OCI-LY1 (cell line): ENCODE measurements around the gene NR3C1.
A peak's percentile ranks its signal among the peaks of the same experiment; 100 is the strongest.

Experiments used
- H2AFZ ChIP-seq: fragments of 200-600 bp; sonication (generic), shearing (Covaris generic); 2 replicates; pipeline ENCODE4 v1.6.0; 2014; ENCODE audit warnings: antibody characterized with exemption, mild to moderate bottlenecking, low read length
- H3F3A ChIP-seq: fragments of 200-600 bp; sonication (generic), shearing (Covaris generic); 2 replicates; pipeline ENCODE4 v1.6.0; 2014; ENCODE audit warnings: mild to moderate bottlenecking, antibody characterized with exemption, low read length, moderate library complexity; ENCODE audit not compliant: insufficient read depth
- H3K27ac ChIP-seq: fragments of 200-600 bp; sonication (generic); 2 replicates; pipeline ENCODE4 v1.5.1; 2014; ENCODE audit warnings: low read length, mixed run types, mild to moderate bottlenecking, low read depth; ENCODE audit not compliant: poor library complexity, severe bottlenecking
- H3K27me3 ChIP-seq: fragments of 200-600 bp; sonication (generic); 2 replicates; pipeline ENCODE4 v1.6.0; 2014; ENCODE audit warnings: antibody characterized with exemption, mild to moderate bottlenecking, low read length, moderate library complexity; ENCODE audit not compliant: insufficient read depth
- H3K36me3 ChIP-seq: fragments of 200-600 bp; sonication (generic); 2 replicates; pipeline ENCODE4 v1.6.1; 2014; ENCODE audit warnings: mild to moderate bottlenecking, antibody characterized with exemption, low read length, moderate library complexity, mixed read lengths; ENCODE audit not compliant: insufficient read depth
- H3K4me1 ChIP-seq: fragments of 200-600 bp; sonication (generic); 2 replicates; pipeline ENCODE4 v1.5.1; 2014; ENCODE audit warnings: mild to moderate bottlenecking, low read length, moderate library complexity; ENCODE audit not compliant: insufficient read depth, severe bottlenecking
- H3K4me2 ChIP-seq: fragments of 200-600 bp; sonication (generic), shearing (Covaris generic); 2 replicates; pipeline ENCODE4 v1.6.1; 2014; ENCODE audit warnings: low read length
- H3K4me3 ChIP-seq: fragments of 200-600 bp; sonication (generic); 2 replicates; pipeline ENCODE4 v1.5.1; 2014; ENCODE audit warnings: low read length, low read depth, mild to moderate bottlenecking, mixed read lengths; ENCODE audit not compliant: poor library complexity, severe bottlenecking
- H3K79me2 ChIP-seq: fragments of 200-600 bp; shearing (Covaris generic); 2 replicates; pipeline ENCODE4 v1.6.1; 2016; ENCODE audit warnings: mixed run types, low read length, mixed read lengths; ENCODE audit not compliant: insufficient read depth
- H3K9ac ChIP-seq: fragments of 200-600 bp; sonication (generic), shearing (Covaris generic); 2 replicates; pipeline ENCODE4 v1.6.1; 2014; ENCODE audit warnings: mild to moderate bottlenecking, low read length, mixed read lengths
- H3K9me2 ChIP-seq: fragments of 200-600 bp; sonication (generic), shearing (Covaris generic); 2 replicates; pipeline ENCODE4 v1.6.1; 2014; ENCODE audit warnings: low read depth, mild to moderate bottlenecking, low read length, mixed read lengths
- H3K9me3 ChIP-seq: fragments of 200-600 bp; shearing (Covaris generic); 2 replicates; pipeline ENCODE4 v1.6.1; 2014; ENCODE audit warnings: low read length, mixed read lengths
- H4K20me1 ChIP-seq: fragments of 200-600 bp; sonication (generic), shearing (Covaris generic); 2 replicates; pipeline ENCODE4 v1.6.0; 2016; ENCODE audit warnings: mild to moderate bottlenecking, low read length; ENCODE audit not compliant: insufficient read depth
- CTCF ChIP-seq: fragments of 200-600 bp; sonication (generic), shearing (Covaris generic); IDR thresholded peaks from 2 replicates; pipeline ENCODE4 v1.5.1; 2017; ENCODE audit warnings: mild to moderate bottlenecking, antibody characterized with exemption, low read length, moderate library complexity, mixed read lengths
- EZH2 ChIP-seq: fragments of 200-600 bp; sonication (generic), shearing (Covaris generic); IDR thresholded peaks from 2 replicates; pipeline ENCODE4 v1.8.0; 2017; ENCODE audit warnings: borderline replicate concordance, mixed run types, mild to moderate bottlenecking, antibody characterized with exemption, low read length, moderate library complexity, mixed read lengths

The NR3C1 gene

GRCh38 chr5:143279698-143280097 is 123.8 kb downstream of the NR3C1 start:
- no peaks in the 10 kb centered on the region for H3K27me3 ChIP-seq
- H4K20me1 ChIP-seq: no peaks in the 10 kb centered on the region
- H3K4me1 ChIP-seq: peaks cover 13% of the 10 kb centered on the region
- H3K4me3 ChIP-seq: no peak overlapping the region
- no peak overlapping the region for H3K27ac ChIP-seq
- TF ChIP-seq EZH2: no peak
- no peak for TF ChIP-seq CTCF
- no peak overlapping the region for H3K4me2 ChIP-seq
- H3F3A ChIP-seq: no peaks in the 10 kb centered on the region
- no peaks in the 10 kb centered on the region for H3K9me2 ChIP-seq
- H3K9ac ChIP-seq: no peak overlapping the region
- no peak overlapping the region for H2AFZ ChIP-seq
- H3K9me3 ChIP-seq: no peaks in the 10 kb centered on the region
- H3K79me2 ChIP-seq: no peaks in the 10 kb centered on the region
- peaks cover 74% of the 10 kb centered on the region for H3K36me3 ChIP-seq

- H3K9me2 ChIP-seq: no peaks in the 10 kb centered on the region
- H3K9me3 ChIP-seq: no peaks in the 10 kb centered on the region
- no peak overlapping the region for H3K27ac ChIP-seq
- no peaks in the 10 kb centered on the region for H3K27me3 ChIP-seq
- TF ChIP-seq EZH2: no peak
- no peak overlapping the region for H3K4me2 ChIP-seq
- H3K4me3 ChIP-seq: no peak overlapping the region
- no peaks in the 10 kb centered on the region for H4K20me1 ChIP-seq
- peaks cover 13% of the 10 kb centered on the region for H3K4me1 ChIP-seq
- H3F3A ChIP-seq: no peaks in the 10 kb centered on the region
- H3K36me3 ChIP-seq: peaks cover 58% of the 10 kb centered on the region
- H3K9ac ChIP-seq: no peak overlapping the region
- H2AFZ ChIP-seq: no peak overlapping the region
- no peaks in the 10 kb centered on the region for H3K79me2 ChIP-seq
These were observed 126.0 kb downstream of the NR3C1 start for GRCh38 chr5:143277536-143277935.

- H2AFZ ChIP-seq: no peak overlapping the region
- H3K9me3 ChIP-seq: no peaks in the 10 kb centered on the region
- H3K4me2 ChIP-seq: no peak overlapping the region
- TF ChIP-seq CTCF: no peak
- no peaks in the 10 kb centered on the region for H3F3A ChIP-seq
- H3K9me2 ChIP-seq: no peaks in the 10 kb centered on the region
- peak overlapping the region; percentile 25 for H3K27ac ChIP-seq
- H4K20me1 ChIP-seq: no peaks in the 10 kb centered on the region
- no peaks in the 10 kb centered on the region for H3K27me3 ChIP-seq
- H3K4me1 ChIP-seq: peaks cover 7% of the 10 kb centered on the region
- H3K36me3 ChIP-seq: peaks cover 40% of the 10 kb centered on the region
- H3K9ac ChIP-seq: no peak overlapping the region
- H3K4me3 ChIP-seq: no peak overlapping the region
- no peaks in the 10 kb centered on the region for H3K79me2 ChIP-seq
These were observed 127.7 kb downstream of the NR3C1 start for GRCh38 chr5:143275512-143276363.

- no peak overlapping the region for H3K4me3 ChIP-seq
- TF ChIP-seq EZH2 (no peak), CTCF (no peak)
- no peaks in the 10 kb centered on the region for H3F3A ChIP-seq
- H2AFZ ChIP-seq: no peak overlapping the region
- H3K9me2 ChIP-seq: no peaks in the 10 kb centered on the region
- H3K79me2 ChIP-seq: no peaks in the 10 kb centered on the region
- no peak overlapping the region for H3K9ac ChIP-seq
- no peaks in the 10 kb centered on the region for H3K9me3 ChIP-seq
- H4K20me1 ChIP-seq: no peaks in the 10 kb centered on the region
- no peak overlapping the region for H3K4me2 ChIP-seq
- H3K4me1 ChIP-seq: peaks cover 7% of the 10 kb centered on the region
- H3K27me3 ChIP-seq: no peaks in the 10 kb centered on the region
- peaks cover 34% of the 10 kb centered on the region for H3K36me3 ChIP-seq
- H3K27ac ChIP-seq: no peak overlapping the region
These were observed 128.5 kb downstream of the NR3C1 start for GRCh38 chr5:143274952-143275351.
